K562 (cell line): ENCODE data around the gene SLC22A4. TPM values are rescaled to one million over a fixed set of nuclear protein-coding genes. Genes with fewer than 3 reads are reported as not detected.

Experiments
- ATAC-seq: fragments of 200-7000 bp; cut with Tn5 transposase; 3 replicates; pipeline ENCODE4 v1.9.1; 2020; ENCODE audit warnings: moderate library complexity
- BruUV-seq: library from RNA; stranded (reverse); fragments of 400-500 nt; replicated peaks from 2 replicates; lab custom pipeline; 2021; lab: Mats Ljungman, UMichigan
- CTCF ChIA-PET: fragments of 300-600 bp; formaldehyde crosslinking; extraction: SDS; loops from one replicate; lab custom pipeline; 2021; ENCODE audit warnings: low intra/inter-chr PET ratio; lab: Yijun Ruan, JAX
- POLR2A ChIA-PET: fragments of 300-600, 350-650 bp; sonication (Branson Sonifier 250); formaldehyde crosslinking; extraction: SDS; loops from one replicate; lab custom pipeline; 2021; ENCODE audit warnings: antibody characterized with exemption, inconsistent platforms; lab: Yijun Ruan, JAX
- DNase-seq, 4 experiments: peaks; one replicate each; pipeline versions ENCODE4 v3.0.0 to v3.0.0-alpha.2; 2011 to 2018; ENCODE audit warnings: low spot score in 3 of 4, mixed read lengths in 3 of 4; ENCODE audit errors: extremely low read depth in 1 of 4
- FAIRE-seq: peaks from 2 replicates; lab custom pipeline; 2011; peaks lifted over from hg19 to GRCh38; lab: Jason Lieb, UNC
- H2AFZ ChIP-seq: 2 replicates; pipeline ENCODE4 v1.6.0; 2011; ENCODE audit warnings: low read depth, low read length, control low read depth, inconsistent platforms
- H3K27ac ChIP-seq: fragments of 200-600 bp; 3 replicates; pipeline ENCODE4 v1.8.0; 2011; ENCODE audit warnings: low read depth, mild to moderate bottlenecking, control low read depth, inconsistent platforms, low read length, moderate library complexity, mixed read lengths; ENCODE audit errors: extremely low read depth
- H3K27me3 ChIP-seq, 2 experiments: fragments of 300-600 bp in 1 of 2; 2 replicates in 1 of 2; 3 replicates in 1 of 2; pipeline versions ENCODE4 v1.6.0 to v1.8.0; 2011; ENCODE audit warnings: inconsistent platforms in 2 of 2, low read length in 2 of 2, mild to moderate bottlenecking in 1 of 2, mixed read lengths in 1 of 2, moderate library complexity in 1 of 2; ENCODE audit not compliant: control insufficient read depth in 2 of 2, insufficient read depth in 2 of 2
- H3K36me3 ChIP-seq: fragments of 300-600 bp; 3 replicates; pipeline ENCODE4 v1.8.0; 2011; ENCODE audit warnings: mild to moderate bottlenecking, low read length, inconsistent platforms; ENCODE audit not compliant: control insufficient read depth, insufficient read depth
- H3K4me1 ChIP-seq, 2 experiments: fragments of 200-600 bp in 1 of 2; replicated peaks in 1 of 2; 2 replicates in 1 of 2; 3 replicates in 1 of 2; pipeline versions ENCODE4 v1.5.1 to v1.8.0; 2011; ENCODE audit warnings: inconsistent platforms in 2 of 2, low read length in 2 of 2, mild to moderate bottlenecking in 1 of 2, mixed read lengths in 1 of 2, moderate library complexity in 1 of 2; ENCODE audit not compliant: control insufficient read depth in 2 of 2, insufficient read depth in 2 of 2
- H3K4me2 ChIP-seq: 2 replicates; pipeline ENCODE4 v1.6.1; 2011; ENCODE audit warnings: low read length, control low read depth, inconsistent platforms, mixed read lengths; ENCODE audit not compliant: insufficient read depth
- H3K4me3 ChIP-seq: fragments of 200-600 bp; sonication (generic), shearing (Covaris generic); 2 replicates; pipeline ENCODE4 v1.5.1; 2016; ENCODE audit warnings: control low read depth, inconsistent platforms
- H3K79me2 ChIP-seq: fragments of 200-600 bp; 3 replicates; pipeline ENCODE4 v1.8.0; 2011; ENCODE audit warnings: low read length, inconsistent platforms; ENCODE audit not compliant: control insufficient read depth, insufficient read depth
- H3K9ac ChIP-seq, 2 experiments: 2 replicates each; pipeline versions ENCODE4 v1.6.0 to v1.6.1; 2011; ENCODE audit warnings: low read depth in 2 of 2, low read length in 2 of 2, control low read depth in 1 of 2, inconsistent platforms in 1 of 2, mild to moderate bottlenecking in 1 of 2, mixed read lengths in 1 of 2; ENCODE audit not compliant: insufficient read depth in 1 of 2
- H3K9me1 ChIP-seq: one replicate; pipeline ENCODE4 v1.6.0; 2011; ENCODE audit warnings: inconsistent platforms, mild to moderate bottlenecking, low read length, moderate library complexity; ENCODE audit not compliant: control insufficient read depth, insufficient read depth
- H3K9me3 ChIP-seq: replicated peaks from 2 replicates; pipeline ENCODE4 v1.5.1; 2011; ENCODE audit warnings: low read depth, low read length, inconsistent platforms; ENCODE audit not compliant: control insufficient read depth, insufficient read depth
- H4K20me1 ChIP-seq: replicated peaks from 2 replicates; pipeline ENCODE4 v1.6.1; 2011; ENCODE audit warnings: low read length, inconsistent platforms, mixed read lengths; ENCODE audit not compliant: control insufficient read depth, insufficient read depth
- CTBP1 ChIP-seq: fragments of 450-650 bp; IDR thresholded peaks from 2 replicates; pipeline ENCODE4 v1.6.1; 2016; ENCODE audit warnings: borderline replicate concordance
- GABPB2 ChIP-seq: fragments of 250-450 bp; sonication (Bioruptor Pico); conservative IDR thresholded peaks from 2 replicates; pipeline ENCODE4 v1.5.1; 2021; ENCODE audit warnings: mild to moderate bottlenecking
- HDAC2 ChIP-seq: fragments of 450-650 bp; IDR thresholded peaks from 2 replicates; pipeline ENCODE4 v1.6.1; 2016; ENCODE audit warnings: mild to moderate bottlenecking
- KLF1 ChIP-seq: fragments of 450-650 bp; IDR thresholded peaks from 2 replicates; pipeline ENCODE4 v1.6.1; 2016; ENCODE audit warnings: missing genetic modification characterization, missing compliant biosample characterization
- SRF ChIP-seq, 2 experiments: fragments of 250-450, 450-650 bp in 1 of 2; sonication (Bioruptor Pico) in 1 of 2; sonication (generic) in 1 of 2; formaldehyde crosslinking; IDR thresholded peaks; 2 replicates each; pipeline versions ENCODE4 v1.5.0 to v1.5.1; 2020 to 2022; ENCODE audit warnings: mild to moderate bottlenecking in 1 of 2, missing genetic modification reagents in 1 of 2
- TAF15 ChIP-seq: fragments of 200-400 bp; formaldehyde crosslinking; IDR thresholded peaks from 2 replicates; pipeline ENCODE4 v1.6.1; 2017; ENCODE audit warnings: mild to moderate bottlenecking, low read depth, low read length, moderate library complexity
- ZC3H8 ChIP-seq: fragments of 450-650 bp; IDR thresholded peaks from 2 replicates; pipeline ENCODE4 v1.6.1; 2017
- ZFP1 ChIP-seq: fragments of 450-650 bp; formaldehyde crosslinking; IDR thresholded peaks from 2 replicates; pipeline ENCODE4 v1.4.0; 2020; ENCODE audit warnings: mild to moderate bottlenecking, mixed read lengths
- ZNF436 ChIP-seq: fragments of 250-450, 450-650 bp; sonication (Bioruptor Pico); formaldehyde crosslinking; IDR thresholded peaks from 2 replicates; pipeline ENCODE4 v1.7.0; 2020; ENCODE audit warnings: mild to moderate bottlenecking
- WGBS: fragments of 100-300 bp; shearing (Covaris generic); methylation state at CpG from one replicate; pipeline ENCODE4 v1.1.6; 2016; ENCODE audit warnings: low coverage, mixed read lengths; ENCODE audit not compliant: insufficient coverage; ENCODE audit errors: missing lambda C conversion rate; 5-methylcytosine and 5-hydroxymethylcytosine counted together
- in situ Hi-C: fragments of 300-500 bp; cut with MboI; formaldehyde crosslinking; loops from 4 replicates; pipeline ENCODE4 v1.15.0; 2018; ENCODE audit warnings: inconsistent platforms, mixed read lengths
- intact Hi-C: fragments of 100-400 bp; cut with micrococcal nuclease; formaldehyde crosslinking; loops from 2 replicates; pipeline ENCODE4 v1.14.2; 2022
- polyA plus RNA-seq, 8 experiments: library from polyadenylated mRNA; depleted of rRNA in 4 of 8; stranded (reverse) in 5 of 8; unstranded in 3 of 8; fragments of >200 nt; fragmentation: Nextera tagmentation in 2 of 8; fragmentation: Illumina TruSeq in 1 of 8; extraction: Ambion mirVana in 2 of 8; extraction: Trizol in 1 of 8; gene quantifications; 2 replicates each; pipeline versions ENCODE4 v1.2.1 to v1.2.3, GENCODE V29; 2011 to 2014; ENCODE audit warnings: inconsistent platforms in 1 of 8, missing spikeins in 1 of 8
- total RNA-seq, 7 experiments: library from RNA; depleted of rRNA in 6 of 7; stranded (reverse); fragments of >200 nt in 6 of 7; fragmentation: Illumina TruSeq in 2 of 7; extraction: Trizol in 2 of 7; gene quantifications; 2 replicates each; pipeline versions ENCODE4 v1.2.1 to v1.2.3, GENCODE V29; 2011 to 2021; ENCODE audit warnings: low replicate concordance in 1 of 7
- TF ChIP-seq, protein P1 (sequence below): fragments of 200-600 bp; sonication (generic); IDR thresholded peaks from one replicate; pipeline ENCODE4 v1.6.1; 2012; ENCODE audit warnings: mild to moderate bottlenecking, low read depth, low read length, inconsistent platforms

SLC22A4 gene
- total and polyA plus RNA-seq, 9 of the 15 experiments (the other 6 are each of a cell fraction or from before 2014, with no cell fraction given): 2.7 to 9.5 (median 6.2) TPM

GRCh38 chr5:132369007-132369473 is 74.8 kb downstream of the SLC22A4 start:
- no peaks in the 10 kb centered on the region for H4K20me1 ChIP-seq
- peaks cover 22% of the 10 kb centered on the region for H3K36me3 ChIP-seq
- peaks cover 43% of the 10 kb centered on the region for H3K79me2 ChIP-seq
- peak overlapping the region; percentile 84 to 93 for H3K9ac ChIP-seq
- H3K9me1 ChIP-seq: no peaks in the 10 kb centered on the region
- POLR2A ChIA-PET: interaction anchor here (0.5 to 3.8 kb wide), 22 partner anchors 10 to 802 kb away, joined by 3 to 12 read pairs (median 4); partner anchors contain the start of genes IRF1 and SLC22A4
- DNase-seq (no peak), FAIRE-seq (peak; percentile 85), ATAC-seq (peak; percentile 65)
- peaks cover 16 to 26% of the 10 kb centered on the region in 2 experiments; a peak in 4 of 5 replicates for H3K4me1 ChIP-seq
- in situ Hi-C loops: no loop called here
- H3K27me3 ChIP-seq: no peaks in the 10 kb centered on the region
- H2AFZ ChIP-seq: peak overlapping the region; percentile 92
- intact Hi-C loops: loop anchor here (2.0 to 5.0 kb wide), 2 partner anchors 52 to 96 kb away; no protein-coding TSS in a partner anchor
- BruUV-seq: no TSS peak
- peak overlapping the region; percentile 66 for H3K4me3 ChIP-seq
- H3K4me2 ChIP-seq: peak overlapping the region; percentile 96
- no peaks in the 10 kb centered on the region for H3K9me3 ChIP-seq
- CTCF ChIA-PET: interaction anchor here (1.1 kb wide), 1 partner anchor 305 kb away, joined by 3 read pairs; no protein-coding TSS in a partner anchor
- under 1% methylated on average over 9 of the region's 9 CpGs for WGBS
- peak overlapping the region; percentile 78 for H3K27ac ChIP-seq
- TF ChIP-seq ZFP1 (no peak), CTBP1 (no peak), GABPB2 (CRISPR knock-in tag) (no peak), ZNF436 (CRISPR knock-in tag) (0 out of 2 replicates have a peak, but pooled peaks have one; percentile 14), ZC3H8 (no peak), TAF15 (no peak), SRF (CRISPR knock-in tag; IDR thresholded peaks at IDR 0.05) (no peak), KLF1 (tag) (no peak), HDAC2 (peak; percentile 32; the same call in 1 of the 2 replicates)
- TF ChIP-seq, protein P1, sequence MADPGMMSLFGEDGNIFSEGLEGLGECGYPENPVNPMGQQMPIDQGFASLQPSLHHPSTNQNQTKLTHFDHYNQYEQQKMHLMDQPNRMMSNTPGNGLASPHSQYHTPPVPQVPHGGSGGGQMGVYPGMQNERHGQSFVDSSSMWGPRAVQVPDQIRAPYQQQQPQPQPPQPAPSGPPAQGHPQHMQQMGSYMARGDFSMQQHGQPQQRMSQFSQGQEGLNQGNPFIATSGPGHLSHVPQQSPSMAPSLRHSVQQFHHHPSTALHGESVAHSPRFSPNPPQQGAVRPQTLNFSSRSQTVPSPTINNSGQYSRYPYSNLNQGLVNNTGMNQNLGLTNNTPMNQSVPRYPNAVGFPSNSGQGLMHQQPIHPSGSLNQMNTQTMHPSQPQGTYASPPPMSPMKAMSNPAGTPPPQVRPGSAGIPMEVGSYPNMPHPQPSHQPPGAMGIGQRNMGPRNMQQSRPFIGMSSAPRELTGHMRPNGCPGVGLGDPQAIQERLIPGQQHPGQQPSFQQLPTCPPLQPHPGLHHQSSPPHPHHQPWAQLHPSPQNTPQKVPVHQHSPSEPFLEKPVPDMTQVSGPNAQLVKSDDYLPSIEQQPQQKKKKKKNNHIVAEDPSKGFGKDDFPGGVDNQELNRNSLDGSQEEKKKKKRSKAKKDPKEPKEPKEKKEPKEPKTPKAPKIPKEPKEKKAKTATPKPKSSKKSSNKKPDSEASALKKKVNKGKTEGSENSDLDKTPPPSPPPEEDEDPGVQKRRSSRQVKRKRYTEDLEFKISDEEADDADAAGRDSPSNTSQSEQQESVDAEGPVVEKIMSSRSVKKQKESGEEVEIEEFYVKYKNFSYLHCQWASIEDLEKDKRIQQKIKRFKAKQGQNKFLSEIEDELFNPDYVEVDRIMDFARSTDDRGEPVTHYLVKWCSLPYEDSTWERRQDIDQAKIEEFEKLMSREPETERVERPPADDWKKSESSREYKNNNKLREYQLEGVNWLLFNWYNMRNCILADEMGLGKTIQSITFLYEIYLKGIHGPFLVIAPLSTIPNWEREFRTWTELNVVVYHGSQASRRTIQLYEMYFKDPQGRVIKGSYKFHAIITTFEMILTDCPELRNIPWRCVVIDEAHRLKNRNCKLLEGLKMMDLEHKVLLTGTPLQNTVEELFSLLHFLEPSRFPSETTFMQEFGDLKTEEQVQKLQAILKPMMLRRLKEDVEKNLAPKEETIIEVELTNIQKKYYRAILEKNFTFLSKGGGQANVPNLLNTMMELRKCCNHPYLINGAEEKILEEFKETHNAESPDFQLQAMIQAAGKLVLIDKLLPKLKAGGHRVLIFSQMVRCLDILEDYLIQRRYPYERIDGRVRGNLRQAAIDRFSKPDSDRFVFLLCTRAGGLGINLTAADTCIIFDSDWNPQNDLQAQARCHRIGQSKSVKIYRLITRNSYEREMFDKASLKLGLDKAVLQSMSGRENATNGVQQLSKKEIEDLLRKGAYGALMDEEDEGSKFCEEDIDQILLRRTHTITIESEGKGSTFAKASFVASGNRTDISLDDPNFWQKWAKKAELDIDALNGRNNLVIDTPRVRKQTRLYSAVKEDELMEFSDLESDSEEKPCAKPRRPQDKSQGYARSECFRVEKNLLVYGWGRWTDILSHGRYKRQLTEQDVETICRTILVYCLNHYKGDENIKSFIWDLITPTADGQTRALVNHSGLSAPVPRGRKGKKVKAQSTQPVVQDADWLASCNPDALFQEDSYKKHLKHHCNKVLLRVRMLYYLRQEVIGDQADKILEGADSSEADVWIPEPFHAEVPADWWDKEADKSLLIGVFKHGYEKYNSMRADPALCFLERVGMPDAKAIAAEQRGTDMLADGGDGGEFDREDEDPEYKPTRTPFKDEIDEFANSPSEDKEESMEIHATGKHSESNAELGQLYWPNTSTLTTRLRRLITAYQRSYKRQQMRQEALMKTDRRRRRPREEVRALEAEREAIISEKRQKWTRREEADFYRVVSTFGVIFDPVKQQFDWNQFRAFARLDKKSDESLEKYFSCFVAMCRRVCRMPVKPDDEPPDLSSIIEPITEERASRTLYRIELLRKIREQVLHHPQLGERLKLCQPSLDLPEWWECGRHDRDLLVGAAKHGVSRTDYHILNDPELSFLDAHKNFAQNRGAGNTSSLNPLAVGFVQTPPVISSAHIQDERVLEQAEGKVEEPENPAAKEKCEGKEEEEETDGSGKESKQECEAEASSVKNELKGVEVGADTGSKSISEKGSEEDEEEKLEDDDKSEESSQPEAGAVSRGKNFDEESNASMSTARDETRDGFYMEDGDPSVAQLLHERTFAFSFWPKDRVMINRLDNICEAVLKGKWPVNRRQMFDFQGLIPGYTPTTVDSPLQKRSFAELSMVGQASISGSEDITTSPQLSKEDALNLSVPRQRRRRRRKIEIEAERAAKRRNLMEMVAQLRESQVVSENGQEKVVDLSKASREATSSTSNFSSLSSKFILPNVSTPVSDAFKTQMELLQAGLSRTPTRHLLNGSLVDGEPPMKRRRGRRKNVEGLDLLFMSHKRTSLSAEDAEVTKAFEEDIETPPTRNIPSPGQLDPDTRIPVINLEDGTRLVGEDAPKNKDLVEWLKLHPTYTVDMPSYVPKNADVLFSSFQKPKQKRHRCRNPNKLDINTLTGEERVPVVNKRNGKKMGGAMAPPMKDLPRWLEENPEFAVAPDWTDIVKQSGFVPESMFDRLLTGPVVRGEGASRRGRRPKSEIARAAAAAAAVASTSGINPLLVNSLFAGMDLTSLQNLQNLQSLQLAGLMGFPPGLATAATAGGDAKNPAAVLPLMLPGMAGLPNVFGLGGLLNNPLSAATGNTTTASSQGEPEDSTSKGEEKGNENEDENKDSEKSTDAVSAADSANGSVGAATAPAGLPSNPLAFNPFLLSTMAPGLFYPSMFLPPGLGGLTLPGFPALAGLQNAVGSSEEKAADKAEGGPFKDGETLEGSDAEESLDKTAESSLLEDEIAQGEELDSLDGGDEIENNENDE: no peak
